Calu3 (cell line): ENCODE results near the gene ATG2B. TPM values are rescaled to one million over a fixed set of nuclear protein-coding genes. Genes with fewer than 3 reads are reported as not detected.

ENCODE experiments used
- BruUV-seq: library from RNA; stranded (reverse); fragments of 400-500 nt; replicated peaks from 2 replicates; lab custom pipeline; 2021; lab: Mats Ljungman, UMichigan
- CTCF ChIA-PET: fragments of 300-600 bp; sonication (Branson Sonifier 250); formaldehyde crosslinking; loops from one replicate; lab custom pipeline; 2022; ENCODE audit warnings: antibody characterized with exemption; lab: Charles Lee
- DNase-seq: peaks from one replicate; pipeline ENCODE4 v3.0.0; 2022
- H3K27ac Mint-ChIP-seq: one replicate; pipeline ENCODE4 v1.8.0; 2022; ENCODE audit warnings: mixed read lengths; ENCODE audit not compliant: unreplicated experiment
- H3K27me3 Mint-ChIP-seq: one replicate; pipeline ENCODE4 v1.8.0; 2022; ENCODE audit warnings: mixed read lengths; ENCODE audit not compliant: unreplicated experiment
- H3K36me3 Mint-ChIP-seq: one replicate; pipeline ENCODE4 v1.8.0; 2022; ENCODE audit warnings: mild to moderate bottlenecking, moderate library complexity, mixed read lengths; ENCODE audit not compliant: insufficient read depth, unreplicated experiment
- H3K4me1 Mint-ChIP-seq: one replicate; pipeline ENCODE4 v1.8.0; 2022; ENCODE audit warnings: mild to moderate bottlenecking, low read depth, mixed read lengths; ENCODE audit not compliant: unreplicated experiment
- H3K4me3 Mint-ChIP-seq: one replicate; pipeline ENCODE4 v1.8.0; 2022; ENCODE audit warnings: mild to moderate bottlenecking, low read depth, moderate library complexity, mixed read lengths; ENCODE audit not compliant: unreplicated experiment
- H3K9me3 Mint-ChIP-seq: one replicate; pipeline ENCODE4 v1.8.0; 2022; ENCODE audit warnings: low read depth, mixed read lengths; ENCODE audit not compliant: unreplicated experiment
- intact Hi-C: fragments of 100-400 bp; cut with micrococcal nuclease; formaldehyde crosslinking; loops from one replicate; pipeline ENCODE4 v1.10.0; 2022; ENCODE audit not compliant: unreplicated experiment
- total RNA-seq: library from RNA; stranded (reverse); gene quantifications from 2 replicates; pipeline ENCODE4 v1.2.3, GENCODE V29; 2022
- TF ChIP-seq, protein P1 (sequence below): fragments of 200-600 bp; IDR thresholded peaks from one replicate; pipeline ENCODE4 v1.8.0; 2022; ENCODE audit warnings: antibody characterized with exemption; ENCODE audit not compliant: unreplicated experiment

The ATG2B gene
- total RNA-seq, 1 experiment from 2014 or later, result 14.5 TPM

DNA sequence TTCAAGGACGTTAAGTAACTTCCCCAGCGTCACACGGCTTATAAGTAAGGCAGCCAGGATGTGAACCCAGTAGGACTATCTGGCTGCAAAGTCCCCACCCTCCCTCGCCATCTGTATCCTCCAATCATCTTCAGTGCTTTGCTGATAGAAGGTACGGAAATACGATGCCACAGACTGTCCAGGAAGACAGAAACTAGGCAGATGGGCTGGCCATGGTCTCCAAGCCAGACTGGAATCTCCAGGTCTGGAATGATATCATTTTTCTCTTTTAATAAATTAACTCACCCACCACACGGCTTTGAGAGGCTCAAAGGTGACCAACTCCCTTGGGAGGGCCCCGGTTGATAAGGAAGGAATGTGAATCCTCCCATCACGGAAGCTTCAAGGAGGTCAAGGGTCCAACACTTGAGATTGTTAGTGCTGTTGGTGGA, 123.4 kb downstream of the ATG2B start:
- TF ChIP-seq, protein P1, sequence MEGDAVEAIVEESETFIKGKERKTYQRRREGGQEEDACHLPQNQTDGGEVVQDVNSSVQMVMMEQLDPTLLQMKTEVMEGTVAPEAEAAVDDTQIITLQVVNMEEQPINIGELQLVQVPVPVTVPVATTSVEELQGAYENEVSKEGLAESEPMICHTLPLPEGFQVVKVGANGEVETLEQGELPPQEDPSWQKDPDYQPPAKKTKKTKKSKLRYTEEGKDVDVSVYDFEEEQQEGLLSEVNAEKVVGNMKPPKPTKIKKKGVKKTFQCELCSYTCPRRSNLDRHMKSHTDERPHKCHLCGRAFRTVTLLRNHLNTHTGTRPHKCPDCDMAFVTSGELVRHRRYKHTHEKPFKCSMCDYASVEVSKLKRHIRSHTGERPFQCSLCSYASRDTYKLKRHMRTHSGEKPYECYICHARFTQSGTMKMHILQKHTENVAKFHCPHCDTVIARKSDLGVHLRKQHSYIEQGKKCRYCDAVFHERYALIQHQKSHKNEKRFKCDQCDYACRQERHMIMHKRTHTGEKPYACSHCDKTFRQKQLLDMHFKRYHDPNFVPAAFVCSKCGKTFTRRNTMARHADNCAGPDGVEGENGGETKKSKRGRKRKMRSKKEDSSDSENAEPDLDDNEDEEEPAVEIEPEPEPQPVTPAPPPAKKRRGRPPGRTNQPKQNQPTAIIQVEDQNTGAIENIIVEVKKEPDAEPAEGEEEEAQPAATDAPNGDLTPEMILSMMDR, result no peak
- CTCF ChIA-PET, result no interaction called here
- no peak for DNase-seq
- H3K4me1 Mint-ChIP-seq, result no peaks in the 10 kb centered on the region
- no peak overlapping the region for H3K27ac Mint-ChIP-seq
- intact Hi-C loops, result no loop called here
- H3K27me3 Mint-ChIP-seq, result no peaks in the 10 kb centered on the region
- no peak overlapping the region for H3K4me3 Mint-ChIP-seq
- no TSS peak for BruUV-seq
- H3K36me3 Mint-ChIP-seq, result no peaks in the 10 kb centered on the region
- H3K9me3 Mint-ChIP-seq, result peaks cover 3% of the 10 kb centered on the region

DNA sequence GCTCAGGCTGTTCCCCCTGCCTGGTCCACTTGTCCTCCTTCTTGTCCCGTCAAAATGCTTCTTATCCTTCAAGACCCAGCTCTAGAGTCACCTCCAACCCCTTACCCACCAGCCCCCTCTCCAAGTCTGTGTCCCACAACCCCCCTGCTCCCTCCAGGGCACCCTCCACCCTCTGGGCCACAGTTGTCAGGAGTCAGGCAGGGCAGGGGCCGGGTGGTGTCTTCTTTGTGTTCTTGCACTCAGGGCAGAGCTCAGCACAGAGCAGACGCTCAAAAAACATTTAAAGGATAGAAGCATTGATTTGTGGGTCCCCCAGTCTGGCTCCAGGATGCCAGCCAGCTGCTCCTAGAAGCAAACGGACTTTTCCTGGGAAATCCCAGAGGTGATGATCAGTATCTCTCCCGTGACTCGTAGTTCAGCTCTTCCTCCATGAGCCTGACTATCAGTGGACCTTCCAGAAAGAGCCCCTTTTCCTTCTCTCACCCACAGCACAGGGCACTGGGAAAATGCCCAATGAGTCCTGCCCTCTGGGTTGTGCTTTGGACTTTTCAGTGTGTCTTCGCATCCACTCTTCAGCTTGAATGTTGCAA, 124.4 kb downstream of the ATG2B start:
- TF ChIP-seq, protein P1, result no peak
- BruUV-seq, result no TSS peak
- no peak for DNase-seq
- Mint-ChIP-seq H3K27ac (no peak overlapping the region), H3K9me3 (peaks cover 3% of the 10 kb centered on the region), H3K27me3 (no peaks in the 10 kb centered on the region), H3K4me1 (no peaks in the 10 kb centered on the region), H3K4me3 (no peak overlapping the region), H3K36me3 (no peaks in the 10 kb centered on the region)
- CTCF ChIA-PET, result no interaction called here
- intact Hi-C loops, result no loop called here

- CTCF ChIA-PET, result no interaction called here
- DNase-seq, result no peak
- Mint-ChIP-seq H3K9me3 (peaks cover 2% of the 10 kb centered on the region), H3K27me3 (no peaks in the 10 kb centered on the region), H3K27ac (no peak overlapping the region), H3K36me3 (no peaks in the 10 kb centered on the region), H3K4me1 (no peaks in the 10 kb centered on the region), H3K4me3 (no peak overlapping the region)
- TF ChIP-seq, protein P1, result no peak
- intact Hi-C loops, result no loop called here
- no TSS peak for BruUV-seq
These were observed 125.5 kb downstream of the ATG2B start for GRCh38 chr14:96237641-96238040.

- no peak overlapping the region for H3K27ac Mint-ChIP-seq
- BruUV-seq, result no TSS peak
- CTCF ChIA-PET, result interaction anchor here (0.7 kb wide), 1 partner anchor 150 kb away, joined by 3 read pairs; no protein-coding TSS in a partner anchor
These were observed 127.7 kb downstream of the ATG2B start for GRCh38 chr14:96235426-96235825.

More at GRCh38 chr14:96235426-96235825, 127.7 kb downstream of the ATG2B start:
- TF ChIP-seq, protein P1, result no peak
- Mint-ChIP-seq H3K9me3 (no peaks in the 10 kb centered on the region), H3K4me1 (no peaks in the 10 kb centered on the region), H3K4me3 (no peak overlapping the region), H3K27me3 (no peaks in the 10 kb centered on the region), H3K36me3 (no peaks in the 10 kb centered on the region)
- no peak for DNase-seq
- intact Hi-C loops, result no loop called here
